Glomerular visceral epithelial cell (primary cell): Measurements from ENCODE around the gene ANO4.
"Not testable (repeated sequence)": the region's sequence is repeated elsewhere in the genome, so short reads cannot be mapped to it uniquely, and the experiment has no call there.

ENCODE experiments used
- DNase-seq: peaks from one replicate; pipeline ENCODE4 v3.0.0-alpha.2; 2016; ENCODE audit errors: extremely low spot score

The ANO4 gene

DNA sequence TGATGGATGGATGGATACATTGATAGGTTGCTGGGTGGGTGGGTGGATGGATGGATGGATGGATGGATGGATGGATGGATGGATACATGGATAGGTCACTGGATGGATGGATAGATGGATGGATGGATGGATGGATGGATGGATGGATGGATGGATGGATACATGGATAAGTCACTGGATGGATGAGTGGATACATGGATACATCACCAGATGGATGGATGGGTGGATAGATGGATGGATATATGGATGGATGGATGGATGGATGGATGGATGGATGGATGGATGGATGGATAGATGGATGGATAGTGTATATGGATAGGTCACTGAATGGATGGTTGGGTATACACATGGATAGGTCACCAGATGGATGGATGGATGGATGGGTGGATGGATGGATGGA, 194.9 kb downstream of the ANO4 start:
- not testable (repeated sequence) for DNase-seq

DNA sequence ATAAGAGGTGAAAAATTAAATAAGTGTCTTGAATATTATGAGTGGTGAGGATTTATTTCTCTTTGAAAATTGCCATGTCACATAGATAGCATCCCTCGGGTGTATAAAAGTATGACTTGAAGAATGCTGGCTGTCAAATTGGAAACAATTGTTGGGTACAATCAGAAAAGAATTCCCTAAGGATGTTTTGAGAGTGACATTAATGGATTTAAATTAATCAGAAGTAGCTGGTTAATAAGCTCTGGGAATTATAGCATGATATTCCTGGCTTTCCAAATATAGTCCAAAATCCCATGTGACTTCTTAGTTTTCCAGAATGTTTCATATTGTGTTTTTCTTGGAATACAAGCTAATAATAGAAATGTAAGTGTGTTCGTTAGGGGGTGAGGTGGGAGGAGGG, 196.5 kb downstream of the ANO4 start:
- DNase-seq: no peak

DNA sequence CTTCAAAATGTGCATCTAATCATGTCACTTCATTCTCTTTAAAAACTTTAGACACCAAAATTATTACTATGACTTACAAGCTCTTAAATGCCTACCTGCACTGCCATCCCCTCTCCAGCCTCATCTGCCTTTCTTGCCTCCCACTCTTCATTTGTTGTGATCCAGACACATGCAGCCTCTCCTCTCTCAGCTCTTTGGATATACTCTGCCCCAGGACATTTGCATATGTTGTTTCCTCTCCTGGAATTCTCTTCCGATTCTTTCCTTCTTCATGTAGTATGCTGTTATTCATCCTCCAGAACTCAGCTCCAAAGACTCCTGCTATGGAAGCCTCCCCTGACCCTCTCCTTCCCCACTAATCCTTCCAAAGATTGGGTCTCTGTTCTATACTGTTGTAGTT, 197.6 kb downstream of the ANO4 start:
- DNase-seq: no peak

DNA sequence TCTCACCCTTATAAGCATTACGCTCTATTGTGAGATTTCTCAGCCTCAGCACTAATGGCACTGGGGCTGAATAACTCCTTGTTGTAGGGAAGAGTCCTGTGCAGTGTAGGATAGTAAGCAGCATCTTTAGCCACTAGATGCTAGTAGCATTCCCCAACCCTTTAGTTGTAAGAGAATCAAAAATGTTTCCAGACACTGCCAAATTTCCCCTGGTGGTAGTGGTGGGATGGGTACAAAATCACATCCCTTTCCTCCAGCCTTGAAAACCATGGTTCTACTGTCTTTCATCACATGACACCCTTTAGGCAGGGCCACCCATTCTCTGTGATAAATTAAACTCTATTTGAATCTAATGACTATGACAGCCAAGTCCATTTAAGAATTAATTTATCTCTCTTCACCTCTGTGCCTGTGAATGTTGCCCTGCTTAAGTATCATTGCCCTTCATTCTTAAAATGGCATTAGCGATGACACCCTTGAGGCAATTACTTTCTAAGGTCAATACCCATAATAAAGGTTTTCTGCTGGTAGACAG, 199.4 kb downstream of the ANO4 start:
- no peak for DNase-seq

DNA sequence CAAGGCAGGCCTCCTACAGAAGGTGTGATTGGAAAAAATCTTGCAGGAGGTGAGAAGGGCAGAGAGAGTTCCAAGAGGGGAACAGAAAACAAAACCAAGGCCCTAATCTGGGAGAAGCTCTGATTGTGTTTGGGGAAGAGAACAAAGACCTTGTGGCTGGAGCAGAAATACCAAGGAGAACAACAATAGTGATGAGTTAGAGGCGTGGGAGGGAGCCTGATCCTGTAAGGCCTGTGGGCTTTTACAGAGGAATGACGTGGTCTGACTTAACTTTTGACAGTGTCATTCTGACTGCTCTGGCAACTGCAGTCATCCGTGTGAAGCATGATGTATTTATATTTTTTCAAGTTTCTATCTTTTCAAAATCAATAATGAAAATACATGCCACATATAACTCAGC, 200.6 kb downstream of the ANO4 start:
- DNase-seq: peak; percentile 4

DNA sequence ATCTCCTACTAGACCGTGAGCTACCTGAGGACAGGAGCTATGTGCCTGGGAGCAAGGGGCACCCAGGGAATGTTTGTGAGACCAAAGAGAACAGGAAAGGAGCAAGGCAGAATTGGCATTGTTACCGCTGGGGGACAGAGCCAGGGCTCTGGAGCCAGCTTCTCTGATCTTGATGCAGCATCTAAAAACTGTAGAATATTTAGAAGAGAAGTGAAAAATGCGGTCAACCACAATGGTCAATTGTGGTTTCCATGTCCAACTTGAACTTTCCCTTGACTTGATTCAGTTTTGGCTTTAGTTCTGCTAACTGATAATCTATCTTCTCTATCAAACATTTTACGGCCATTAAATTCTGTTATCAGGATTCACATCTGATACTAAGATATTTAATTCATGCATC, 201.2 kb downstream of the ANO4 start:
- no peak for DNase-seq

DNA sequence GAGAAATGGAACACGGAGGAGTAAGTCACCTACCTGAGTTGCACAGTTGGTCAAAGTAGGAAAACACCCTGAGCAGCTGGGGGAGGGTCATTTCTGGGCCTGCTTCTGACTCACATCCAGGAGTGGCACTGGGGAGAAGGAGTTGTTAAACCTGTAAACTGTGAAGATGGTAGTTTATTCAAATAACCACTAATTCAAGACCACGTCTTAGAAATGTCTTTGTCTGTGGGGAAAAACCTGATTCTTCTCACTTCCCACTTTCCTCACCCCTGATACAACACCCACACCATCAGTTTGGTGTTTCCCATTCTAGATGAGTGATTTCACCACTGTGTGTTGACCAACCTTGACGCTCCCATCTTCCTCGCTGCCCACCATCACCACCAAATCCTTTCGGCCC, 207.1 kb downstream of the ANO4 start:
- no peak for DNase-seq

DNA sequence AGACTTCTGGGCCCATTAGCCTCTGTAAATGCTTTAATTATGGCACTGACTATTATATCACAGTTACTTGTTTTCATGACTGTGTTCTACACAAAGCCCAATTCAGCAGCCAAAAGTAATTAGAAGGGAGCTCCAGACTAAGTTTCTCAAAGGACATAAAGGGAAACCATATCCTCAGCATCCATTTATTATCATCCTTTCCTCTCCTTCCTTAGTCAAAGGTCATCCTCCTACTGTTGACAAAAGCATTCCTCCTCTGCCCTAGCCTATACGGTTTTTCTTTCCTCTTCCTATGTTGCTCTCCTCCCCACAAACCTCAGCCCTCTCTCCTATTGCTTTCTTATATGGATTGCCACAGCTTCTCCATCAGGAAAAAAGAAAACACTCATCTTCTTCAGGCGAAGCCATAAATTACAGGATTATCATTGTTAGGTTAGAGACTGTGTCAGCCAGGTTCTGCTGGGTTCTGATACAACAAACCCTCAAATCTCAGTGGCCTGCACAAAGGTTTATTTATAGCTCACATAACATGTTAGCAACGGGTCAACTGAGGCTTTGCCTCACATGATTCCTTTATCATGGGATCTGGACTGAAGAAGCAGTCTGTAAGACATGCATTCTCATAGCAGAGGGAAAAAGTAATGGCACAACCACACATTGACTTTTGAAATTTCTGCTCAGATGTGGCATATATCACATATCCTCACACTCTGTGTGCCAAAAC, 208.3 kb downstream of the ANO4 start:
- DNase-seq: no peak

DNA sequence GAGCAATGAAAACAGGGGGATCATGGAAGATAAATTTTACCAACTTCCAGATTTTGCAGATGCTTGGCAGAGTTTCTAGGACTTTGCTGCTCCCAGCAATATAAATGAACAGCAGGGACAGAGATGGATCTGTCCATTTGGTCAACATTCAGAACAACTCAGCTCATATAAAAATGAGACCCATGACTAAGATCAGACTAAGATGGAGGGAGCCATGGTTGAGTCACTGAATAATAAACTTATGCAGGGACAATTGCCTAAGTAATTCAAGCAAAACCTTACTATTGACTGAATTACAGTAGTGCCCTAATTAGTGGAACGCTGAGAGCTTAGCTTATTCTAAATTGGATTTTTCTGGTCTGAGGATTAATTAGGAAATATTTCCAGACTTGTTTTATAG, 210.3 kb downstream of the ANO4 start:
- no peak for DNase-seq

DNA sequence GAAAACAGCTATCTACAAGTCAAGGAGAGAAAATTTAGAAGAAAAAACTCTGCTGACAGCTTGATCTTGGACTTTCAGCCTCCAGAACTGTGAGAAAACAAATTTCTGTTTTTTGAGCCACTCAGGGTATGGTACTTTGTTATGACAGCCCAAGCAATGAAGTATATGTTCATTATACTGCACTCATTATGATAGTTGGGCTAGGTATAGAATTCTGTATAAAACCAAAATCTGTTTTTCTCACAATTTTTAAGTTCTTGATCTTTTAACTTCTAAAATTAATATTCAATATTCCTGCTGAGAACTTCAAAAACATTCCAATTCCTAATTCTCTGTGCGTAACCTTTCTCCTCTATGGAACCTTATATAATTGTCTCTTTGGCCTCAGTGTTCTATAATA, 214.7 kb downstream of the ANO4 start:
- no peak for DNase-seq

DNA sequence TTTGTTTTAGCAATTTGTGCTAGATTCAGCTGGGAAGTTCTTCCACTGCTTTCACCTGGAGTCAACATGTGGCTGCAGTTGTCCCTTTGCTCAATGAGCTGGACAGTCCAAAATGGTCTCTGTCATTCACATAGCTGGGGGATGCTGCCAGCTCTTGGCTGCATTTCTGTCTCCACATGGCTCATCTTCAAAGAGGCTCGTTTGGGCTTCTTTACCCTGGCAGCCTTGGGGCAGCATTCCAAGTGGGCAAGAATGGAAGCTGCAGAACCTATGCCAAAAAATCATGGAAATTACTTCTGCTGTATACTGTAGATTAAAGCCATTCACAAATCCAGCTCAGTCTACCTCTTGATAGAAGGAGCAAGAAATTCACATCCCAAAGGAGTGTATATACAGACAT, 216.3 kb downstream of the ANO4 start:
- DNase-seq: no peak

DNA sequence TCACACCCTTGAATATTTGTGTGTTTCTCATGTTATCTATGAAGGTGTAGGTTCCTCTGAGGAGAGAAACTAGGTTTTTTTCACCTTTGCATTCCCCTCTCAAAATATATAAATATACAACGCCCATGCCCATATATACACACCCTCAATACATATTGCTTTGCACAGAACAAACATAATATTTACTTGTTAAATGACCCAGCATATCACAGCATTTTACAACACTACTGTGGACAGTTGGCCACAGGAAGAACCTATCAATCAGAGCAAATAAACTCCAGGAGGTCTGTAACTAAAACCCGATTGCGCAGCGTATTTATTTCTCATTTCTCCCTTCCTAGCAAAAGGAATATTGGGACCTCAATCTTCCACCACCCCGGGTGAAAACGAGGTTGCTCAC, 219.4 kb downstream of the ANO4 start:
- DNase-seq: no peak

DNA sequence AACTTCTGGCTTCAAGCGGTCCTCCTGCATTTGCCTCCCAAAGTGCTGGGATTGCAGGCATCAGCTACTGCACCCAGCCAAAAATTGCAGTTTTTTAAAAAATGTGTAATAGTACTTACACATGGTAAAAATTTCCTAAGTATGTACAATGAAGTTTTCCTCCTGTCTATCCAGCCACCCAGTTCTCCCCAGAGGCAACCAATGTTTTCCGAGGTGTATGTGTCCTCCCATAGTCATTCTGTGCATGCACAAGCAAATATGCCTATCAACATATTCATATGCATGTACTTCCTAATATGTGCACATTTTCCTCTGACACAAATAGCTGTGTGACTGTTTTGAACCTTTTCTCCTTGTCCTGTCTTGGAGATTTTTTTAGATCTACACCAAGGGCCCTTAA, 220.5 kb downstream of the ANO4 start:
- DNase-seq: no peak

DNA sequence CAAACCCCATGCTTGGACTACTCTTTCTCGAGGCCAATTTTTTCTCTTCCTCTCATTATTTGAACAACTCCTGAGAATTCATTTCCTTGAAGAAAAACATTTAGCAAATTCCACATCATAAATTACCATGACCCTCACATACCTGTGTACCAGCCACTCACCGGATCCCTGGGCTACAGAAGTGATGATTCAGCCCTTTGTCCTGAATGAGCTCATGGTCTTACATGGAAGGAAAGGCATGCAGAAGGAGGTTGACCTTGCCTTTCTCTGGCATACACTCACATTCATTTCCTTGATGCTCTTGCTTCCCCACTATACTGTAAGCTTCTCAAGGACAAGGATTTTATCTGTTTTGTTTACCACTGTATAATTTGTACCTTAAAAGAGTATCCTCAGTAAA, 224.0 kb downstream of the ANO4 start:
- DNase-seq: peak; percentile 93

DNA sequence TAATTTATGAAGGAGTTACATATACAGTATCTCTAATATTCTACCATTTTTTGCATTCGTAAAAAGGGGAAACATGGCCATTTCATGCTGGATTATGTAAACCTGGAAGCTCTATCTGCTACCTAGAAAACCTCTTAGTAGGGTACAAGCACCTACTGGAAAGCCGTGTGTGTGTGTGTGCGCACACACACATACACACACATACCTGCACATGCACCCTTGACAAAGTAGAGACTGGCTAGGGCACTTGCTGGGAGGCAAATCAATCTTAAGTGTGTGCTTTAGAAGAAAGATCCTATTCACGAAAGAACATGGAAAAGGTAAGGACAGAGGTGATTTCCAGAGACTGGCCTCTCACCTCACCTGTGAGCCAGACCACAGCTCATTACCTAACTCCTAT, 224.6 kb downstream of the ANO4 start:
- no peak for DNase-seq

DNA sequence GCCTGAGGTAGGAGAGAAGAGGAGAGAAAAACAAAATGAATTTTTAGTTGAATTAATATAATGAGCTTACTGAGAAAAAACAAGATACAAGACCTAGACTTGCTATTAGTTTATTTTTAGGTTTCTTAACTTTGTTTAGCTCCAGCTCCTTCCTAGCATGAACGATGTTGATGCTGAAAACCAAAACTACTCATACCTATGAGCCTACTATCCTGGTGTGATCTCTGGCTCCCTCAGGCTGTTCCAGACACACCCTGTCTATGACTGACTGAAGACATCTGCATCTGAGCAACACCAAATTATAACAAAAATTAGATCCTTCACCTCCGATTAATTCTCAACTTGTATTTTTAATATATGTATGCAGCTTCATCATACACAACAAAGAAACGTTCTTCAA, 225.1 kb downstream of the ANO4 start:
- no peak for DNase-seq

DNA sequence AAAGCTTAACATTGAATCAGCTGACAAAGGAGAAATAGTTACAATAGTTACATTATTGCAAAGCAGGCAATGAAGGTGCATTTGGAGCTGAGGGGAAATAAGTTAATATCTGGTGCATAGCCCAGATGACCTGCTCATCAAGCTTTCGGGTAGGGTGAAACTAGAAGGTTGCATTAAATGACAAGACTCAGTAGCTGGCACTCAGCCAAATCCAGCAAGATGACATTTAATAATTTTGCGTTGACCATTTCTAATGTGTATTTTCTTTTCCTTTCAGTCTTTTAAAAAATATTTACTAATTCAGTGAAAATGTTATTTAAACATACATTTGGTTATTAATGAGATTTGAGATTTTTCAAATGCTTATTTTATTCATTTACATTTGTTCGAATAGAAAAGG, 226.9 kb downstream of the ANO4 start:
- DNase-seq: no peak

DNA sequence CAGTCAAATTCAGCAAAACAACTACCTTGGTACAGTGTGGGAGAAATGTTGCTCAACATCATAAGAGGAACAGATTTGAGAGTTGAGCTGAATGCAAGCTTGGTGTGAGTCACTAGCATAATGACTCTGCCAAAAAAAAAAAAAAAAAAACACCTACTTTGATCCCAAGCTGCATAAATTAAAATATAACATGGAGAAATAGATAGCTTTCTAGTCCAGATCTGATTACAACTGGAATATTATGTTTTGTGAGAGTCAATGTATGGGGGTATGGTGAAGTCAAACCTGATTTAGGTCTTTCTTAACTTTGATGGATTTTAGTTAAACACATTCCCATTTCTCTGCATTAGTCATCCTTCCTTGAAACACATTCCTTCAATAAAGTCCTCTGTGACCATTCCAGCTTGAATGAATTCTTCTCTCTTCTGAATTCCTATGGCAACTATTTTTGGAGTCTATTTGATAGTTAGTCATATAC, 227.4 kb downstream of the ANO4 start:
- DNase-seq: peak; percentile 67

DNA sequence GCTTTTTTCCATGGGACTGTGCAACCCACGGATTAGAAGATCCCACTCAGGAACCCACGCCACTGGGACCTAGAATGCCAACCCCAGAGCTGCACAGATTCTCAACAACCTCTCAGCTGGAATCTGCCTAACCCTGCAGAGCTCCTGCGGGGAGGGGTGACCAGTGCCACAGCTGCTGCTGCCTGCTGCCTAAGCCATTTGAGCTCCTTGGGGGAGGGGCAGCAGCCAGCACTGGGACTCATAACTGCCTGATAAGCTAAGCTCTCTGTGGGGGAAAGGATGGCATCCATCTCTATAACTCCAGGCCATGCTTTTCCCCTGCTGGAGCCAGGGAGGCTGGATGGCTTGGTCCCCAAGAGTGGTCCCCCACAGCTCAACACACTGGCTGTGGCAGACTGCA, 232.6 kb downstream of the ANO4 start:
- no peak for DNase-seq

DNA sequence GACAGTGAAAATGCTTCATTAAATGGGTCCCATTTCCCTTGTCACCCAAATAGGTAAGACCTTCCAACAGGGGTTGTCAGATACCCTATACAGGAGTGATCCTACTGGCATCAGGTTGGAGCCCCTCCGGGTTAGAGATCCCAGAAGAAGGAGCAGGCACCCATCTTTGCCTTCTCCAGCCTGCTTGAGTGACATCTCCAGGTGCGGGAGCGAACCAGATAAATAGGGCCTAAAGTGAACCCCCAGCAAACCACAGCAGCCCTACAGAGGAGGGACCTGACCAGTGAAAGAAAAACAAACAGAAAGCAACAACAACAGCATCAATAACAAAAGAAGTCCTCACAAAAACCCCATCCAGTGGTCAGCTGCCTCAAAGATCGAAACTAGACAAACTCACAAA, 233.2 kb downstream of the ANO4 start:
- DNase-seq: no peak

DNA sequence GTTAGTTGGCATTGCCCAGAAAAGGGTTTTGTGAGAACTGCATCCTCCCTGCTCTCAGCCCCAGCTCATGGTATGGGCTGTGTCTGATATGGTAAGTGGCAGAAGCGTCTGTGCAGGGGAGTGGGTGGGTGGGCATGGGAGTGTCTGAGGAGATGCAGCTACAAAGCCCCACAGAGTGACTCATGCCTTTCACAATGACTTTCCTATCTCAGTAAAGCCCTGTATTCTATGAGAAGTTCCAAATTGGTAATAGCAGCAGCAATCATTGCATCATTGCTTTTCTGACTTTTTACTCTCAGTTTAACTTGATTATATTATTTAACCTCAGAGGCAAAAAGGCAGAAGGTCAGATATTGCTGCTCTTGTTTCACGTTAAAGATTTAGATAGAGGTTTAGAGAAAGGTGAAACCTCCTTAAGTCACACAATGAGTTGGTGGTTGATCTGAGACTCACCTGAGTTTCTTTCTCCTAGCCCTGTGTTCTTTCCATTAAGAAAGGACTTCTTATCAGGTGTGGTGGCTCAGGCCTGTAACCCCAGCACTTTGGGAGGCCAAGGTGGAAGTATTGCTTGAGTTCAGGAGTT, 243.8 kb downstream of the ANO4 start:
- DNase-seq: no peak

DNA sequence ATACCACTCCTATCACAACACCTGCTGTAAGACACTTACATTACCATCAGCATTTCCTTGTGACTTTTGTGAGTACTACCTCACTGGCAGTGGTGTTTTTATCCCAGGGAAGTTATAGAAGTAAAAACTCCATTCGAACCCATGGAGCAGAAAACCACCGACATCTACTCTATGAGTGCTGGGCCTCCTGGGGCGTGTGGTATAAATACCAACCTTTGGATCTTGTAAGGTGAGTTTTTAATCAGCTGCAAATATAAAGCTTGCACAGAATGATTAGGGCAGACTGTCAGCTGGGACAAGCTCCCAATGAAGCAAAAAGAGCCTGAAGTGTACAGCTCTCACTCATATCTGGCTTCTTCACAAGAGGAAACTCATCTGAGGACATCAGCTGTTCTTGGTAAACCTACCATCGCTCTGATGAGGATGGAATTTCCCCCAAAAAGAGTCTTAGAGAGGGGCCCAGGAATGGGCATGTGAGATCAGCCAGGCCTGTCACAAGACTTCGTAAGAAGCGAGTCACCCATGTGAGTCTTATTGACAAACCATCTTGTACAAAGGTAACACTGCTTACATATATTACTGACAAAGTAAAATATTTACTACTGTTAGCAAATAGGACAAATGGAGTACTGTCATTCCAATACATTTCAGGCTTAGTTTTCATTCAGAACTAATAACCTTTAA, 245.4 kb downstream of the ANO4 start:
- DNase-seq: no peak

DNA sequence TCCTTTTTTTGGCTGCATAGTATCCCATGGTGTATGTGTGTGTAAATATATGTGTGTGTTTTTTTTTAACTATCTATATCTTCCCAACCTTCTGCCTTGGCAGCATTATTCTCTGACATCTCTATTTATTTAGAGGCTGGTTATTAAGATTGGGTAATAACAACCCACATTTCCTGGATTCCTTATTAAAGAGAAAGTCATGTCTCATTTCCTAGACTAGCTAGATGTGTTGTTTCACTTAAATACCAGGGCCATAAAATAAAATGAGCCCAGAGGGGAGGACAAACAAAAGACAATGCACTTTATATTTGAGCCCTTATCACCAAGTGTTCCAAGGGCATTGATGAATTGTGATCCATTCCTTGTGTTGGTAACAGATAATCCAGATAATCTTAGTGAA, 246.4 kb downstream of the ANO4 start:
- DNase-seq: no peak
